CD4-positive, alpha-beta T cell (primary cell): ENCODE measurements around the gene LRP2. TPM values are rescaled to one million over a fixed set of nuclear protein-coding genes. Genes with fewer than 3 reads are reported as not detected.

Experiments
- ATAC-seq: fragments of 200-7000 bp; cut with Tn5 transposase; one replicate; pipeline ENCODE4 v1.10.0; 2022; ENCODE audit warnings: mild to moderate bottlenecking; ENCODE audit not compliant: poor library complexity
- CTCF ChIA-PET: fragments of 350-600 bp; sonication (Branson Sonifier 250); formaldehyde crosslinking; loops from one replicate; lab custom pipeline; 2021; ENCODE audit warnings: antibody characterized with exemption, inconsistent platforms; lab: Charles Lee
- POLR2A ChIA-PET: fragments of 350-600 bp; sonication (Branson Sonifier 250); formaldehyde crosslinking; loops from one replicate; lab custom pipeline; 2021; ENCODE audit warnings: antibody characterized with exemption, inconsistent platforms; lab: Charles Lee
- DNase-seq, 14 experiments: peaks; one replicate each; pipeline ENCODE4 v3.0.0-alpha.2; 2013 to 2020; ENCODE audit warnings: mixed read lengths in 2 of 14
- H3K27ac ChIP-seq, 2 donors: one replicate each; pipeline versions ENCODE4 v1.5.1 to v1.7.0; 2013; ENCODE audit warnings: low read length in 2 of 2, low read depth in 1 of 2, mild to moderate bottlenecking in 1 of 2
- H3K27me3 ChIP-seq, 2 experiments: 1 replicate in 1 of 2; 2 replicates in 1 of 2; pipeline versions ENCODE4 v1.6.1 to v1.7.0; 2013; ENCODE audit warnings: low read length in 2 of 2, control low read depth in 1 of 2, mild to moderate bottlenecking in 1 of 2, moderate library complexity in 1 of 2; ENCODE audit not compliant: insufficient read depth in 2 of 2, control insufficient read depth in 1 of 2
- H3K36me3 ChIP-seq: one replicate; pipeline ENCODE4 v1.6.1; 2013; ENCODE audit warnings: low read length, control low read depth; ENCODE audit not compliant: insufficient read depth
- H3K4me1 ChIP-seq: one replicate; pipeline ENCODE4 v1.6.1; 2013; ENCODE audit warnings: low read length, control low read depth; ENCODE audit not compliant: insufficient read depth
- H3K4me3 ChIP-seq: one replicate; pipeline ENCODE4 v1.5.1; 2013; ENCODE audit warnings: mild to moderate bottlenecking, low read length, moderate library complexity
- H3K9me3 ChIP-seq, 2 experiments: 1 replicate in 1 of 2; 2 replicates in 1 of 2; pipeline versions ENCODE4 v1.6.1 to v1.7.0; 2013; ENCODE audit warnings: low read length in 2 of 2, mild to moderate bottlenecking in 2 of 2, control low read depth in 1 of 2, moderate library complexity in 1 of 2; ENCODE audit not compliant: control insufficient read depth in 1 of 2, insufficient read depth in 1 of 2
- H3K27ac Mint-ChIP-seq: one replicate; pipeline ENCODE4 v1.8.0; 2020; ENCODE audit warnings: mixed read lengths
- H3K27me3 Mint-ChIP-seq: one replicate; pipeline ENCODE4 v1.8.0; 2021; ENCODE audit warnings: mixed read lengths
- H3K36me3 Mint-ChIP-seq: one replicate; pipeline ENCODE4 v1.8.0; 2021; ENCODE audit warnings: low read depth, mixed read lengths
- H3K4me1 Mint-ChIP-seq: one replicate; pipeline ENCODE4 v1.8.0; 2021; ENCODE audit warnings: low read depth, mixed read lengths
- H3K4me3 Mint-ChIP-seq: one replicate; pipeline ENCODE4 v1.8.0; 2020; ENCODE audit warnings: mild to moderate bottlenecking, mixed read lengths
- H3K9me3 Mint-ChIP-seq: one replicate; pipeline ENCODE4 v1.8.0; 2020; ENCODE audit warnings: mixed read lengths
- intact Hi-C, 2 experiments: fragments of 100-400 bp; cut with DNase I in 1 of 2; cut with micrococcal nuclease in 1 of 2; formaldehyde crosslinking; loops; one replicate each; pipeline versions ENCODE4 v1.15.1 to v1.9.0; 2023 to 2025; cut with DNase I, micrococcal nuclease
- total RNA-seq, 174 experiments: library from RNA in 2 of 174; stranded (reverse) in 2 of 174; gene quantifications; one replicate each; pipeline ENCODE4 v1.2.3 and lab custom pipeline; 2021 to 2026
- TF ChIP-seq, protein P1 (sequence below): fragments of 200-600 bp; IDR thresholded peaks from one replicate; pipeline ENCODE4 v1.8.0; 2022; ENCODE audit warnings: antibody characterized with exemption, mild to moderate bottlenecking

LRP2 gene
- total RNA-seq, 2 experiments from 2014 or later: 0.03 TPM; not detected in 1

DNA sequence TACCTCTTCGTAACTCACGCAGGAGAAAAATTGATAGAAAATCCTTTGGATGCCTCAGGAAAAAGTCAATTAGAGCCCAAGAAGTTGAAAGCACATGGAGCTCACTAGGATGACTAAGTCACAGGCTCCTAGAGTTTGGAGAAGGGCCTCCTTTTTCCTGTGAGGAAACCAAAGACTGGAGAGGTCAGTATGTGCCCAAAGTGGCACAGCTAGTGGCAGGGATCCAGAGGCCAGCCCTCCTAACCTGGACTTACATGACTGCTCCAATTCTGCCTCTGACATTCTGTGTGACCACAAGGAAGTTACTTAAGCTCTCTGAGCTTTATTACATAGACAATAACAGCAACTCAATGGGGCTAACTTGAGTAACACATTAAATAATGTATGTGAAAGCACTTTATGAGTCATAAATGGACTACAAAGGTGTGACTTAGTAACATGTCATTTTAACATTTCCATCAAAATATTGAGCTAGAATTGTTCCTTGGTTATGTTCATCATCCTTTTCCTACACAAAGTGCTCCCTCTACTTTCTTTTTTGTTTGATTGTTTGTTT, 201.3 kb downstream of the LRP2 start:
- POLR2A ChIA-PET: no interaction called here
- Histone ChIP-seq H3K9me3 (no peaks in the 10 kb centered on the region), H3K27me3 (peaks cover 0 to 3% of the 10 kb centered on the region in 2 experiments), H3K27ac (no peak overlapping the region), H3K36me3 (no peaks in the 10 kb centered on the region), H3K4me1 (no peaks in the 10 kb centered on the region), H3K4me3 (no peak overlapping the region)
- intact Hi-C loops: no loop called here
- ATAC-seq (no peak), DNase-seq (no peak)
- Mint-ChIP-seq H3K9me3 (no peaks in the 10 kb centered on the region), H3K36me3 (no peaks in the 10 kb centered on the region), H3K27ac (no peak overlapping the region), H3K27me3 (peaks cover 31% of the 10 kb centered on the region), H3K4me1 (no peaks in the 10 kb centered on the region), H3K4me3 (no peak overlapping the region)
- TF ChIP-seq, protein P1, sequence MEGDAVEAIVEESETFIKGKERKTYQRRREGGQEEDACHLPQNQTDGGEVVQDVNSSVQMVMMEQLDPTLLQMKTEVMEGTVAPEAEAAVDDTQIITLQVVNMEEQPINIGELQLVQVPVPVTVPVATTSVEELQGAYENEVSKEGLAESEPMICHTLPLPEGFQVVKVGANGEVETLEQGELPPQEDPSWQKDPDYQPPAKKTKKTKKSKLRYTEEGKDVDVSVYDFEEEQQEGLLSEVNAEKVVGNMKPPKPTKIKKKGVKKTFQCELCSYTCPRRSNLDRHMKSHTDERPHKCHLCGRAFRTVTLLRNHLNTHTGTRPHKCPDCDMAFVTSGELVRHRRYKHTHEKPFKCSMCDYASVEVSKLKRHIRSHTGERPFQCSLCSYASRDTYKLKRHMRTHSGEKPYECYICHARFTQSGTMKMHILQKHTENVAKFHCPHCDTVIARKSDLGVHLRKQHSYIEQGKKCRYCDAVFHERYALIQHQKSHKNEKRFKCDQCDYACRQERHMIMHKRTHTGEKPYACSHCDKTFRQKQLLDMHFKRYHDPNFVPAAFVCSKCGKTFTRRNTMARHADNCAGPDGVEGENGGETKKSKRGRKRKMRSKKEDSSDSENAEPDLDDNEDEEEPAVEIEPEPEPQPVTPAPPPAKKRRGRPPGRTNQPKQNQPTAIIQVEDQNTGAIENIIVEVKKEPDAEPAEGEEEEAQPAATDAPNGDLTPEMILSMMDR: no peak
- CTCF ChIA-PET: no interaction called here

DNA sequence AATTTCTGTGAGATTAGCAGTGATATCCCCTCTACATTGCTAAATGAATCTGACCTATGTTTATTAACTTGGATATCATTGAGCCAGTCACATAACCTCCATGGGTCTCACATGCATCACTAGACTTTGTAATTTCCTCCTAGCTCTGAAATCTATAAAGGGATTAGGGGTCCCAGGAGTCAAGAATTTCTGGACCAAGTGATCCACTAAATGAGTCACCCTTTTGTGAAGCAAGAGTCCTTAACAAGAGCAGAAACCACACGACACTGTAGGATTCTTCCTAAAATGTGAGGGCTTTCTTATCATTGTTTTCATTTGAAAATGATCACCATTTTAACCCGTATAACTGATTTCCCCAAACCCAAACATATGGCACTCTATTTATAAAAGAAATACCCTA, 202.6 kb downstream of the LRP2 start:
- H3K27ac ChIP-seq: no peak overlapping the region
- DNase-seq: no peak
- TF ChIP-seq, protein P1: no peak
- Mint-ChIP-seq H3K4me3 (no peak overlapping the region), H3K27me3 (peaks cover 19% of the 10 kb centered on the region), H3K27ac (no peak overlapping the region), H3K9me3 (no peaks in the 10 kb centered on the region), H3K36me3 (no peaks in the 10 kb centered on the region), H3K4me1 (no peaks in the 10 kb centered on the region)
- no peaks in the 10 kb centered on the region for H3K9me3 ChIP-seq
- no peaks in the 10 kb centered on the region for H3K36me3 ChIP-seq
- no peaks in the 10 kb centered on the region for H3K4me1 ChIP-seq
- no peak overlapping the region for H3K4me3 ChIP-seq
- peaks cover 0 to 3% of the 10 kb centered on the region in 2 experiments for H3K27me3 ChIP-seq
- POLR2A ChIA-PET: no interaction called here
- no peak for ATAC-seq
- CTCF ChIA-PET: no interaction called here
- intact Hi-C loops: no loop called here

DNA sequence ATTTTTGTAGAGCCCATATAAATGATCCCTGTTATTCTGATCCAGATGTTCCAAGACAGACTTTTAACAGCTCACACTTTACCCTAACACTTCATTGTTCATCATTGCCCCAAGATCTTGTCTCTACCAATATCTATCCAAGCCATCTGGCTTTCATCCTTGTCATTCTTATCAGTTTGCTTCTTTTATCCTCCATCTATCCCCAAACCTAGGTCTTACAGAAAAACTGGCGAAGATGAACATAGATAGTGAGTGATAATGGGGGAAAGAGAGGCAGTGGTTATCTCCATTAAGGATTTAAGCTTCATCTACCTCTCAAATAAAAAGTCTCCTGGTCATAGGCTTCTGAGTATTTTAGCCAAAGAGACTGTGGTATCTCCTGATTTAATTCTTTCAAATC, 203.5 kb downstream of the LRP2 start:
- Histone ChIP-seq H3K36me3 (no peaks in the 10 kb centered on the region), H3K9me3 (no peaks in the 10 kb centered on the region), H3K27me3 (peaks cover 0 to 3% of the 10 kb centered on the region in 2 experiments), H3K4me3 (no peak overlapping the region), H3K4me1 (no peaks in the 10 kb centered on the region), H3K27ac (no peak overlapping the region)
- Mint-ChIP-seq H3K4me1 (no peaks in the 10 kb centered on the region), H3K27me3 (peaks cover 14% of the 10 kb centered on the region), H3K27ac (no peak overlapping the region), H3K4me3 (no peak overlapping the region), H3K36me3 (no peaks in the 10 kb centered on the region), H3K9me3 (peaks cover 3% of the 10 kb centered on the region)
- TF ChIP-seq, protein P1: no peak
- intact Hi-C loops: no loop called here
- DNase-seq (no peak), ATAC-seq (no peak)
- CTCF ChIA-PET: no interaction called here
- POLR2A ChIA-PET: no interaction called here
